SK-N-MC (cell line): Measurements from ENCODE around the gene USP13.

Experiments
- EZH2 ChIP-seq: fragments of 200-600 bp; sonication (generic); IDR thresholded peaks from one replicate; pipeline ENCODE4 v1.6.1; 2017; ENCODE audit warnings: antibody characterized with exemption
- FOXP2 ChIP-seq: optimal IDR thresholded peaks from 2 replicates; pipeline ENCODE3; 2011; ENCODE audit warnings: mild to moderate bottlenecking, moderate library complexity; ENCODE audit not compliant: insufficient read depth; ENCODE audit errors: extremely low read length, control extremely low read depth
- POLR2AphosphoS5 ChIP-seq: IDR thresholded peaks from 2 replicates; pipeline ENCODE4 v1.6.1; 2012; ENCODE audit warnings: mild to moderate bottlenecking, low read depth, low read length, borderline replicate concordance

- TF ChIP-seq POLR2AphosphoS5 (no peak), EZH2 (no peak), FOXP2 (no peak)
Measured at GRCh38 chr3:179739816-179740594, 87.2 kb downstream of the USP13 start.
